Fibroblast of pulmonary artery (primary cell): ENCODE results near the gene MOCS3.
A peak's percentile ranks its signal among the peaks of the same experiment; 100 is the strongest.

ENCODE experiments used
- DNase-seq: peaks from one replicate; pipeline ENCODE4 v3.0.0-alpha.2; 2010; ENCODE audit warnings: low read depth
- H3K4me3 ChIP-seq: replicated peaks from 2 replicates; pipeline ENCODE4 v1.5.1; 2011; ENCODE audit warnings: low read depth, mild to moderate bottlenecking, control low read depth, low read length, moderate library complexity
- CTCF ChIP-seq: IDR thresholded peaks from 2 replicates; pipeline ENCODE4 v1.5.1; 2011; ENCODE audit warnings: mild to moderate bottlenecking, control low read depth, low read length, inconsistent platforms; ENCODE audit errors: missing control alignments

The MOCS3 gene

GRCh38 chr20:50932016-50932485, 26.6 kb upstream of the MOCS3 start:
- DNase-seq = no peak
- peak overlapping the region; percentile 84 for H3K4me3 ChIP-seq
- no peak for TF ChIP-seq CTCF

GRCh38 chr20:50932691-50933280, 25.8 kb upstream of the MOCS3 start:
- DNase-seq = no peak
- no peak for TF ChIP-seq CTCF
- no peak overlapping the region for H3K4me3 ChIP-seq

GRCh38 chr20:50933589-50933988, 25.0 kb upstream of the MOCS3 start:
- no peak overlapping the region for H3K4me3 ChIP-seq
- no peak for TF ChIP-seq CTCF

GRCh38 chr20:50943069-50943468, 15.5 kb upstream of the MOCS3 start:
- TF ChIP-seq CTCF = no peak
- no peak overlapping the region for H3K4me3 ChIP-seq
- DNase-seq = no peak

More at GRCh38 chr20:50933589-50933988, 25.0 kb upstream of the MOCS3 start:
- DNase-seq = no peak

GRCh38 chr20:50948132-50948785, 10.4 kb upstream of the MOCS3 start:
- DNase-seq = no peak
- no peak for TF ChIP-seq CTCF
- no peak overlapping the region for H3K4me3 ChIP-seq

- DNase-seq = no peak
- H3K4me3 ChIP-seq = no peak overlapping the region
- no peak for TF ChIP-seq CTCF
Measured at GRCh38 chr20:50953196-50953595, 5.4 kb upstream of the MOCS3 start.

- no peak overlapping the region for H3K4me3 ChIP-seq
- no peak for TF ChIP-seq CTCF
- no peak for DNase-seq
Measured at GRCh38 chr20:50953821-50954220, 4.8 kb upstream of the MOCS3 start.
